HG03139 (cell line): ENCODE results near the gene ARHGAP26.
A peak's percentile ranks its signal among the peaks of the same experiment; 100 is the strongest.

ENCODE experiments used
- ATAC-seq: cut with Tn5 transposase; IDR thresholded peaks from one replicate; pipeline ENCODE4 v1.9.1; 2021; ENCODE audit not compliant: unreplicated experiment

Gene ARHGAP26

GRCh38 chr5:142900927-142901326, 130.8 kb downstream of the ARHGAP26 start:
- no peak for ATAC-seq

GRCh38 chr5:142901476-142902185, 131.5 kb downstream of the ARHGAP26 start:
- no peak for ATAC-seq

- no peak for ATAC-seq
Observed at GRCh38 chr5:142902186-142902965, 132.2 kb downstream of the ARHGAP26 start.

GRCh38 chr5:142904416-142904815, 134.2 kb downstream of the ARHGAP26 start:
- ATAC-seq = no peak

- ATAC-seq = no peak
Observed at GRCh38 chr5:142905348-142905747, 135.2 kb downstream of the ARHGAP26 start.

- no peak for ATAC-seq
Observed at GRCh38 chr5:142906863-142907671, 136.9 kb downstream of the ARHGAP26 start.

- ATAC-seq = no peak
Observed at GRCh38 chr5:142908659-142909058, 138.5 kb downstream of the ARHGAP26 start.

- no peak for ATAC-seq
Observed at GRCh38 chr5:142910128-142910527, 140.0 kb downstream of the ARHGAP26 start.

- no peak for ATAC-seq
Observed at GRCh38 chr5:142911170-142911569, 141.0 kb downstream of the ARHGAP26 start.

- ATAC-seq = no peak
Observed at GRCh38 chr5:142911775-142912174, 141.6 kb downstream of the ARHGAP26 start.

- ATAC-seq = no peak
Observed at GRCh38 chr5:142913728-142914338, 143.7 kb downstream of the ARHGAP26 start.

GRCh38 chr5:142915038-142915437, 144.9 kb downstream of the ARHGAP26 start:
- no peak for ATAC-seq

GRCh38 chr5:142915813-142916424, 145.7 kb downstream of the ARHGAP26 start:
- peak; percentile 74 for ATAC-seq

GRCh38 chr5:142918959-142919635, 148.9 kb downstream of the ARHGAP26 start:
- ATAC-seq = no peak

- ATAC-seq = no peak
Observed at GRCh38 chr5:142920849-142921612, 150.9 kb downstream of the ARHGAP26 start.

- ATAC-seq = no peak
Observed at GRCh38 chr5:142922223-142922952, 152.2 kb downstream of the ARHGAP26 start.

GRCh38 chr5:142924135-142924883, 154.1 kb downstream of the ARHGAP26 start:
- no peak for ATAC-seq

GRCh38 chr5:142925795-142926194, 155.6 kb downstream of the ARHGAP26 start:
- no peak for ATAC-seq
